Retinal pigment epithelial cell (primary cell): ENCODE measurements around the gene PSRC1.

ENCODE experiments used
- DNase-seq: peaks from one replicate; pipeline ENCODE4 v3.0.0-alpha.2; 2010; ENCODE audit warnings: low read depth
- H3K4me3 ChIP-seq: 2 replicates; pipeline ENCODE4 v1.5.1; 2011; ENCODE audit warnings: mild to moderate bottlenecking, low read length, control low read depth, moderate library complexity
- CTCF ChIP-seq: conservative IDR thresholded peaks from 2 replicates; pipeline ENCODE4 v1.5.1; 2011; ENCODE audit warnings: low read depth, low read length, control low read depth, inconsistent platforms

The PSRC1 gene

GRCh38 chr1:109231066-109231465 is 51.9 kb downstream of the PSRC1 start:
- H3K4me3 ChIP-seq, result no peak overlapping the region
- no peak for DNase-seq
- no peak for TF ChIP-seq CTCF
